Breast epithelium (tissue), 4 donors: ENCODE measurements around the gene GAB2. TPM values are rescaled to one million over a fixed set of nuclear protein-coding genes. Genes with fewer than 3 reads are reported as not detected.

Source experiments
- DNase-seq, 2 donors: peaks; one replicate each; pipeline ENCODE4 v3.0.0-alpha.2; 2019; ENCODE audit warnings: low spot score in 2 of 2
- H3K27ac ChIP-seq, 2 donors: fragments of 200-600 bp; sonication (generic) in 1 of 2; one replicate each; pipeline ENCODE4 v1.5.1; 2016 to 2019; ENCODE audit warnings: mild to moderate bottlenecking in 1 of 2
- H3K27me3 ChIP-seq, 2 donors: fragments of 200-600 bp; sonication (generic) in 1 of 2; one replicate each; pipeline versions ENCODE4 v1.5.1 to v1.6.0; 2017 to 2019; ENCODE audit warnings: control low read depth in 1 of 2, mild to moderate bottlenecking in 1 of 2
- H3K36me3 ChIP-seq: fragments of 200-600 bp; one replicate; pipeline ENCODE4 v1.5.1; 2019
- H3K4me1 ChIP-seq, 2 donors: fragments of 200-600 bp; sonication (generic); one replicate each; pipeline ENCODE4 v1.5.1; 2016 to 2019; ENCODE audit warnings: control low read depth in 1 of 2
- H3K4me3 ChIP-seq, 3 donors: fragments of 200-600 bp; sonication (generic); 1 replicate in 2 of 3; 2 replicates in 1 of 3; pipeline ENCODE4 v1.5.1; 2016 to 2019; ENCODE audit warnings: mild to moderate bottlenecking in 3 of 3, moderate library complexity in 2 of 3
- H3K9me3 ChIP-seq, 2 donors: fragments of 200-600 bp; sonication (generic) in 1 of 2; one replicate each; pipeline ENCODE4 v1.5.1; 2016 to 2019; ENCODE audit warnings: control low read depth in 1 of 2
- CTCF ChIP-seq, 3 donors: fragments of 450-650 bp; IDR thresholded peaks; one replicate each; pipeline ENCODE4 v1.5.1; 2016 to 2017; ENCODE audit warnings: antibody characterized with exemption in 3 of 3, mild to moderate bottlenecking in 3 of 3, moderate library complexity in 3 of 3
- POLR2A ChIP-seq: fragments of 450-650 bp; IDR thresholded peaks from one replicate; pipeline ENCODE4 v1.6.1; 2016; ENCODE audit warnings: antibody characterized with exemption, mild to moderate bottlenecking, moderate library complexity
- POLR2AphosphoS5 ChIP-seq, 3 donors: sonication (generic); formaldehyde crosslinking; IDR thresholded peaks; one replicate each; pipeline ENCODE4 v1.6.1; 2017; ENCODE audit warnings: antibody characterized with exemption in 3 of 3
- intact Hi-C: fragments of 100-400 bp; cut with DNase I; formaldehyde crosslinking; loops from one replicate; pipeline ENCODE4 v1.15.1; 2023; ENCODE audit warnings: low total_unique reads
- total RNA-seq, 3 donors: library from RNA; depleted of rRNA; stranded (reverse); fragments of >200 nt; gene quantifications; one replicate each; pipeline ENCODE4 v1.1.0, GENCODE V29; 2016

The GAB2 gene
- total RNA-seq, 3 donors from 2014 or later: 22.9 to 43.8 (median 24.9) TPM

- no peaks in the 10 kb centered on the region for H3K27me3 ChIP-seq
- intact Hi-C loops: no loop called here
- TF ChIP-seq CTCF (IDR thresholded peaks at IDR 0.05): no peak
- no peaks in the 10 kb centered on the region for H3K9me3 ChIP-seq
- DNase-seq: no peak
- H3K27ac ChIP-seq: no peak overlapping the region
- no peak overlapping the region for H3K4me3 ChIP-seq
- peaks cover 0 to 4% of the 10 kb centered on the region in 2 donors for H3K4me1 ChIP-seq
- H3K36me3 ChIP-seq: no peaks in the 10 kb centered on the region
Observed at GRCh38 chr11:78261828-78262227, 155.8 kb downstream of the GAB2 start.

GRCh38 chr11:78261367-78261766 lies 156.3 kb downstream of the GAB2 start:
- TF ChIP-seq POLR2A (no peak), CTCF (IDR thresholded peaks at IDR 0.05) (no peak), POLR2AphosphoS5 (IDR thresholded peaks at IDR 0.05) (no peak)
- no peak overlapping the region for H3K27ac ChIP-seq
- intact Hi-C loops: no loop called here

GRCh38 chr11:78259777-78260487 lies 157.7 kb downstream of the GAB2 start:
- intact Hi-C loops: no loop called here
- Histone ChIP-seq H3K9me3 (no peaks in the 10 kb centered on the region), H3K4me1 (peaks cover 0 to 6% of the 10 kb centered on the region in 2 donors), H3K36me3 (no peaks in the 10 kb centered on the region), H3K27ac (no peak overlapping the region), H3K27me3 (no peaks in the 10 kb centered on the region), H3K4me3 (no peak overlapping the region)
- DNase-seq: no peak
- no peak for TF ChIP-seq CTCF (IDR thresholded peaks at IDR 0.05)
- TF ChIP-seq POLR2A: no peak
- no peak for TF ChIP-seq POLR2AphosphoS5 (IDR thresholded peaks at IDR 0.05)

More at GRCh38 chr11:78261367-78261766, 156.3 kb downstream of the GAB2 start:
- Histone ChIP-seq H3K9me3 (no peaks in the 10 kb centered on the region), H3K36me3 (no peaks in the 10 kb centered on the region), H3K4me3 (no peak overlapping the region), H3K4me1 (peaks cover 0 to 6% of the 10 kb centered on the region in 2 donors), H3K27me3 (no peaks in the 10 kb centered on the region)
- no peak for DNase-seq

- Histone ChIP-seq H3K4me3 (no peak overlapping the region), H3K9me3 (no peaks in the 10 kb centered on the region), H3K27me3 (no peaks in the 10 kb centered on the region), H3K36me3 (no peaks in the 10 kb centered on the region), H3K4me1 (peaks cover 0 to 6% of the 10 kb centered on the region in 2 donors), H3K27ac (peak overlapping the region in 1 of 2 donors; percentile 70)
- intact Hi-C loops: no loop called here
- TF ChIP-seq POLR2AphosphoS5 (IDR thresholded peaks at IDR 0.05) (no peak), POLR2A (no peak), CTCF (IDR thresholded peaks at IDR 0.05) (no peak)
- DNase-seq: no peak
Observed at GRCh38 chr11:78257654-78258053, 160.0 kb downstream of the GAB2 start.

GRCh38 chr11:78256962-78257361 lies 160.7 kb downstream of the GAB2 start:
- no peaks in the 10 kb centered on the region for H3K36me3 ChIP-seq
- intact Hi-C loops: no loop called here
- peak in 1 of 2 donors; percentile 53 for DNase-seq
- H3K27me3 ChIP-seq: no peaks in the 10 kb centered on the region
- H3K9me3 ChIP-seq: no peaks in the 10 kb centered on the region
- no peak overlapping the region for H3K4me3 ChIP-seq
- H3K4me1 ChIP-seq: peaks cover 0 to 6% of the 10 kb centered on the region in 2 donors
- H3K27ac ChIP-seq: peak overlapping the region; percentile 31 to 70
- TF ChIP-seq POLR2AphosphoS5 (IDR thresholded peaks at IDR 0.05): no peak
- TF ChIP-seq POLR2A: no peak
- no peak for TF ChIP-seq CTCF (IDR thresholded peaks at IDR 0.05)
